Keratinocyte (primary cell): ENCODE measurements around the gene MAGI2. TPM values are rescaled to one million over a fixed set of nuclear protein-coding genes. Genes with fewer than 3 reads are reported as not detected.

ENCODE experiments used
- DNase-seq: peaks from one replicate; pipeline ENCODE4 v3.0.0-alpha.2; 2011; ENCODE audit warnings: low read depth, missing footprints, low spot score
- FAIRE-seq: peaks from 2 replicates; lab custom pipeline; 2011; peaks lifted over from hg19 to GRCh38; lab: Jason Lieb, UNC
- H2AFZ ChIP-seq: 2 replicates; pipeline ENCODE4 v1.6.0; 2012; ENCODE audit warnings: low read length, control low read depth, inconsistent platforms; ENCODE audit not compliant: control insufficient read depth
- H3K27ac ChIP-seq: 2 replicates; pipeline ENCODE4 v1.5.1; 2011; ENCODE audit warnings: low read length; ENCODE audit not compliant: control insufficient read depth, insufficient read depth
- H3K27me3 ChIP-seq: 3 replicates; pipeline ENCODE4 v1.6.0; 2011; ENCODE audit warnings: low read length; ENCODE audit not compliant: control insufficient read depth, insufficient read depth; ENCODE audit errors: extremely low read depth
- H3K36me3 ChIP-seq, 2 experiments: 2 replicates in 1 of 2; 3 replicates in 1 of 2; pipeline ENCODE4 v1.5.1; 2011; ENCODE audit warnings: low read length in 2 of 2, mild to moderate bottlenecking in 1 of 2; ENCODE audit not compliant: control insufficient read depth in 2 of 2, insufficient read depth in 2 of 2; ENCODE audit errors: extremely low read depth in 1 of 2
- H3K4me1 ChIP-seq: 3 replicates; pipeline ENCODE4 v1.5.1; 2011; ENCODE audit warnings: low read length; ENCODE audit not compliant: control insufficient read depth, insufficient read depth; ENCODE audit errors: extremely low read depth
- H3K4me2 ChIP-seq: 3 replicates; pipeline ENCODE4 v1.6.0; 2011; ENCODE audit warnings: low read depth, low read length; ENCODE audit not compliant: control insufficient read depth, insufficient read depth; ENCODE audit errors: extremely low read depth
- H3K4me3 ChIP-seq, 3 experiments: fragments of 200-600 bp in 1 of 3; sonication (generic) in 1 of 3; 2 replicates in 2 of 3; 3 replicates in 1 of 3; pipeline ENCODE4 v1.5.1; 2011 to 2016; ENCODE audit warnings: low read length in 3 of 3, mild to moderate bottlenecking in 3 of 3, control low read depth in 2 of 3, inconsistent platforms in 1 of 3, low read depth in 1 of 3, mixed read lengths in 1 of 3, mixed run types in 1 of 3, moderate library complexity in 1 of 3; ENCODE audit not compliant: control insufficient read depth in 2 of 3, insufficient read depth in 2 of 3; ENCODE audit errors: extremely low read depth in 1 of 3
- H3K79me2 ChIP-seq: 2 replicates; pipeline ENCODE4 v1.6.0; 2012; ENCODE audit warnings: low read length; ENCODE audit not compliant: control insufficient read depth, insufficient read depth
- H3K9ac ChIP-seq: 3 replicates; pipeline ENCODE4 v1.6.0; 2011; ENCODE audit warnings: low read length; ENCODE audit not compliant: control insufficient read depth, insufficient read depth; ENCODE audit errors: extremely low read depth
- H3K9me1 ChIP-seq: 3 replicates; pipeline ENCODE4 v1.6.0; 2011; ENCODE audit warnings: low read length; ENCODE audit not compliant: control insufficient read depth, insufficient read depth; ENCODE audit errors: extremely low read depth
- H3K9me3 ChIP-seq: 2 replicates; pipeline ENCODE4 v1.5.1; 2012; ENCODE audit warnings: low read depth, low read length; ENCODE audit not compliant: control insufficient read depth
- H4K20me1 ChIP-seq: 3 replicates; pipeline ENCODE4 v1.6.0; 2011; ENCODE audit warnings: low read length; ENCODE audit not compliant: control insufficient read depth, insufficient read depth; ENCODE audit errors: extremely low read depth
- CTCF ChIP-seq, 3 experiments: IDR thresholded peaks in 1 of 3; conservative IDR thresholded peaks in 1 of 3; optimal IDR thresholded peaks in 1 of 3; 2 replicates in 2 of 3; 3 replicates in 1 of 3; pipeline versions ENCODE3 to v1.5.1; 2011; ENCODE audit warnings: low read length in 3 of 3, mild to moderate bottlenecking in 3 of 3, moderate library complexity in 2 of 3, control low read depth in 1 of 3, inconsistent platforms in 1 of 3; ENCODE audit not compliant: insufficient read depth in 2 of 3; ENCODE audit errors: extremely low read depth in 1 of 3
- EZH2 ChIP-seq: IDR thresholded peaks from one replicate; pipeline ENCODE4 v1.6.1; 2012; ENCODE audit warnings: inconsistent platforms, mild to moderate bottlenecking, low read length, moderate library complexity
- dilution Hi-C: fragments of 300-500 bp; cut with MboI; formaldehyde crosslinking; loops from one replicate; pipeline ENCODE4 v1.7.0; 2020; ENCODE audit warnings: low sequenced_read_pairs; ENCODE audit not compliant: extremely low pct_ligation_motif_present
- polyA plus RNA-seq, 5 experiments: library from polyadenylated mRNA; depleted of rRNA in 3 of 5; stranded (reverse) in 3 of 5; stranded (forward) in 1 of 5; unstranded in 1 of 5; fragments of >200 nt; gene quantifications; 1 replicate in 1 of 5; 2 replicates in 3 of 5; 3 replicates in 1 of 5; pipeline versions ENCODE4 v1.2.1 to v1.2.3, GENCODE V29; 2011 to 2012; ENCODE audit warnings: missing spikeins in 2 of 5, low read depth in 1 of 5, low replicate concordance in 1 of 5

The MAGI2 gene
- polyA plus RNA-seq, 1 donor (not counting 4 experiments of a cell fraction or from before 2014, with no cell fraction given) = 0.07 TPM

DNA sequence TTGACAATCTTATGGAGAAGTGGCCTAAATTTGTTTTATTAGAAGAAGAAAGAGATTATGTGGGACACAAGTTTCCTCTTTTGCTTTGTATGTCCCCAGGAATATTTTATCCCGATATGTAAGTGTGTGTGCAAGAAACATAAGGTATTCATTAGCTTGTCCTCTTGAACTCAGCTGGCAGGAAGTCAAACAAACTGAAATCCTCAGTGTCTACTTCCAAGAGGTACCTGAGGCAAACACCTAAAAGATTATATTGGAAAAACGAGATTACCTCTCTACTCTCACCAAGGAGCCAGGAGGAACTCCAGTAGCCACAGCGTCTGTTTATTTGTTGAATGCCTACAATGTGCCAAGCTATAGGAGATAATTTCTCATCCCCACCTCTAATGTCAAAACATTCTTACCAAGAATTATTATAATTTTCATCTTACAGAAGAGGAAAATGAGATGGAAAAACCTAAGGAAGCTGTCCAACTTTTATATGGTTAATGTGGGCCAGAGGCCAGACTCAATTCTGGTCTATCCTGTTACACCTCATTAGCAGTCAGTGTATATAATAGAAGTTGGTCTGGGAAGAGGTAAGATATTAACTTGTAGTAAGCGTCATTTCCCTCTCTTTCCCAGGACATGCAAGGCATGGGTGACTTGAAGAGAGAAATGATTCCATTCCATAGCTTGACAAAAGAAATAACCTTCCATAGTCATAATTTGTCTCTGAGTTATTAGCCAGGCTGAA is 692.7 kb downstream of the MAGI2 start:
- Histone ChIP-seq H3K79me2 (no peaks in the 10 kb centered on the region), H3K9ac (no peak overlapping the region), H3K9me3 (no peaks in the 10 kb centered on the region), H3K4me2 (no peak overlapping the region), H2AFZ (no peak overlapping the region), H3K27ac (no peak overlapping the region), H3K4me1 (no peaks in the 10 kb centered on the region), H3K4me3 (no peak overlapping the region), H3K36me3 (no peaks in the 10 kb centered on the region), H4K20me1 (no peaks in the 10 kb centered on the region), H3K9me1 (no peaks in the 10 kb centered on the region), H3K27me3 (no peaks in the 10 kb centered on the region)
- DNase-seq (no peak), FAIRE-seq (no peak)
- dilution Hi-C loops = no loop called here
- no peak for TF ChIP-seq EZH2
- TF ChIP-seq CTCF (optimal IDR thresholded peaks at IDR 0.05 in 1 of 3, IDR thresholded peaks at IDR 0.05 in 1 of 3, conservative IDR thresholded peaks at IDR 0.05 in 1 of 3; ENCODE audit: extremely low read depth in 1 of 3, insufficient read depth in 2 of 3, low read length in 3 of 3) = no peak

GRCh38 chr7:78752554-78752953 is 700.9 kb downstream of the MAGI2 start:
- Histone ChIP-seq H3K27me3 (no peaks in the 10 kb centered on the region), H3K9me1 (no peaks in the 10 kb centered on the region), H3K4me1 (no peaks in the 10 kb centered on the region), H3K4me2 (no peak overlapping the region), H2AFZ (no peak overlapping the region), H4K20me1 (no peaks in the 10 kb centered on the region), H3K79me2 (no peaks in the 10 kb centered on the region), H3K36me3 (no peaks in the 10 kb centered on the region), H3K9ac (no peak overlapping the region), H3K4me3 (no peak overlapping the region), H3K27ac (no peak overlapping the region), H3K9me3 (no peaks in the 10 kb centered on the region)
- dilution Hi-C loops = no loop called here
- TF ChIP-seq EZH2 = no peak
- no peak for TF ChIP-seq CTCF (optimal IDR thresholded peaks at IDR 0.05 in 1 of 3, IDR thresholded peaks at IDR 0.05 in 1 of 3, conservative IDR thresholded peaks at IDR 0.05 in 1 of 3; ENCODE audit: extremely low read depth in 1 of 3, insufficient read depth in 2 of 3, low read length in 3 of 3)
- DNase-seq = no peak
- FAIRE-seq = no peak
